Measurements from ENCODE around the gene ANKRD6. TPM values are rescaled to one million over a fixed set of nuclear protein-coding genes. Genes with fewer than 3 reads are reported as not detected.

The ANKRD6 gene
- total and polyA plus RNA-seq, 2 donors (not counting 1 experiment from before 2014, with no cell fraction given): 3.8 to 10.5 TPM

DNA sequence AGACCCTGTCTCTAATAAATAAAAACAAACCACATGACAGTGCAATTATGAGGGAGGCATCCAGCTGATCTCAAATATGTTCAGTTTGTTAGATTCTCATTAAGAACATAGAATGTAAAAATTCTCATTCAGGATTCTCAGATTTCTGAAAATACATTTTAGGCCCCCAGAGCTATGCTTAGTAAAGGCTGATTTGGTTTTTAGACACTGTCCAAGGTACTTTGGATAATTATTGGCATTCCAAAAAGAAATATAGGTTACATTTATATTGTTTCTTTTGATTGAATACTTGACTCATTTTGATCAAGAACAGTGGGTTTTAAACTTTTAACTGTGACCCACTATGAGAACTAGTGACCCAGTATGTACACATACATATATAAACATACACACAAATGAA, 55.5 kb downstream of the ANKRD6 start:
- Histone ChIP-seq H3K79me2 (ENCODE audit: control insufficient read depth, insufficient read depth, low read length) (no peaks in the 10 kb centered on the region), H3K27me3 (replicated peaks in 1 of 4; ENCODE audit: control extremely low read depth in 1 of 4, control insufficient read depth in 3 of 4, insufficient read depth in 4 of 4, low read length in 3 of 4) (no peaks in the 10 kb centered on the region), H3K9me3 (ENCODE audit: control extremely low read depth in 1 of 3, control insufficient read depth in 2 of 3, insufficient read depth in 1 of 3, low read length in 2 of 3) (no peaks in the 10 kb centered on the region), H3K4me2 (replicated peaks; ENCODE audit: low read depth, low read length, poor library complexity, severe bottlenecking) (no peak overlapping the region), H2AFZ (ENCODE audit: insufficient read depth, low read depth, low read length, poor library complexity, severe bottlenecking) (no peak overlapping the region), H3K36me3 (replicated peaks in 1 of 2; ENCODE audit: control extremely low read depth in 1 of 2, control insufficient read depth in 1 of 2, extremely low read depth in 1 of 2, insufficient read depth in 2 of 2, low read length in 1 of 2) (no peaks in the 10 kb centered on the region), H4K20me1 (ENCODE audit: control insufficient read depth, insufficient read depth, low read length, poor library complexity, severe bottlenecking) (no peaks in the 10 kb centered on the region), H3K27ac (ENCODE audit: low read length in 2 of 2) (no peak overlapping the region), H3K4me3 (ENCODE audit: control extremely low read depth in 1 of 5, extremely low read depth in 1 of 5, insufficient read depth in 1 of 5, low read depth in 2 of 5, low read length in 4 of 5) (no peak overlapping the region), H3K9ac (ENCODE audit: low read length) (no peak overlapping the region), H3K4me1 (ENCODE audit: control insufficient read depth in 2 of 2, insufficient read depth in 2 of 2, low read length in 2 of 2) (no peaks in the 10 kb centered on the region)
- Mint-ChIP-seq H3K4me1 (no peaks in the 10 kb centered on the region), H3K9me3 (ENCODE audit: insufficient read depth) (no peaks in the 10 kb centered on the region), H3K27ac (no peak overlapping the region), H3K27me3 (no peaks in the 10 kb centered on the region), H3K4me3 (no peak overlapping the region)
- CTCF ChIA-PET: no interaction called here
- intact Hi-C loops (cut with micrococcal nuclease): no loop called here
- POLR2A ChIA-PET: no interaction called here
- ATAC-seq (ENCODE audit: low read depth) (no peak), DNase-seq (no peak)
- TF ChIP-seq EZH2 (IDR thresholded peaks at IDR 0.05; ENCODE audit: borderline replicate concordance, insufficient read depth, low read depth, low read length, poor library complexity, severe bottlenecking): no peak
- TF ChIP-seq, protein P1, sequence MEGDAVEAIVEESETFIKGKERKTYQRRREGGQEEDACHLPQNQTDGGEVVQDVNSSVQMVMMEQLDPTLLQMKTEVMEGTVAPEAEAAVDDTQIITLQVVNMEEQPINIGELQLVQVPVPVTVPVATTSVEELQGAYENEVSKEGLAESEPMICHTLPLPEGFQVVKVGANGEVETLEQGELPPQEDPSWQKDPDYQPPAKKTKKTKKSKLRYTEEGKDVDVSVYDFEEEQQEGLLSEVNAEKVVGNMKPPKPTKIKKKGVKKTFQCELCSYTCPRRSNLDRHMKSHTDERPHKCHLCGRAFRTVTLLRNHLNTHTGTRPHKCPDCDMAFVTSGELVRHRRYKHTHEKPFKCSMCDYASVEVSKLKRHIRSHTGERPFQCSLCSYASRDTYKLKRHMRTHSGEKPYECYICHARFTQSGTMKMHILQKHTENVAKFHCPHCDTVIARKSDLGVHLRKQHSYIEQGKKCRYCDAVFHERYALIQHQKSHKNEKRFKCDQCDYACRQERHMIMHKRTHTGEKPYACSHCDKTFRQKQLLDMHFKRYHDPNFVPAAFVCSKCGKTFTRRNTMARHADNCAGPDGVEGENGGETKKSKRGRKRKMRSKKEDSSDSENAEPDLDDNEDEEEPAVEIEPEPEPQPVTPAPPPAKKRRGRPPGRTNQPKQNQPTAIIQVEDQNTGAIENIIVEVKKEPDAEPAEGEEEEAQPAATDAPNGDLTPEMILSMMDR (IDR thresholded peaks at IDR 0.05): no peak

DNA sequence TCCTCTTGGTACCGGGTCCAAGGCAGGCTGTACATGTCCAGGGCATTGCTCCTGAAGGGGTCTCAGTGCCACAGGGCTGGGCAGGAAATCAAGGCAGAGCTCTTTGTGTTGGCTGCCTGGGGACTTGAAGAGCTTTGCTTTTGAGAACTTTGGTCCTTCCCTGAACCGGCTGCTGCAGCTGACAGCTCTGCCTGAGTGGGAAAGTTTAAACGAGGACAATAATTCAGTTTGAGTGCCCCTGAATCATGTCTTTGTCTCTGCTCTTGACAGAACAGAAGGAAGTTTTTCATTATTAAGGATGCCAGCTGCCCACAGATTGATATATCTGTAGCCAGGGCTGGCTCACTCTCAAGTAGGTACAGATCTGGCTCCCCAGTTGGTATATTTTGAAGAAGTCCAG, 56.1 kb downstream of the ANKRD6 start:
- no peak overlapping the region for H3K4me3 Mint-ChIP-seq
- H3K4me3 ChIP-seq (ENCODE audit: control extremely low read depth in 1 of 5, extremely low read depth in 1 of 5, insufficient read depth in 1 of 5, low read depth in 2 of 5, low read length in 4 of 5): no peak overlapping the region
- DNase-seq (no peak), ATAC-seq (ENCODE audit: low read depth) (no peak)
- H3K4me2 ChIP-seq (replicated peaks; ENCODE audit: low read depth, low read length, poor library complexity, severe bottlenecking): no peak overlapping the region
- H3K79me2 ChIP-seq (ENCODE audit: control insufficient read depth, insufficient read depth, low read length): no peaks in the 10 kb centered on the region
- no peaks in the 10 kb centered on the region for H3K9me3 ChIP-seq (ENCODE audit: control extremely low read depth in 1 of 3, control insufficient read depth in 2 of 3, insufficient read depth in 1 of 3, low read length in 2 of 3)
- ChIA-PET CTCF (no interaction called here), POLR2A (no interaction called here)
- no peak overlapping the region for H3K27ac ChIP-seq (ENCODE audit: low read length in 2 of 2)
- TF ChIP-seq, protein P1 (IDR thresholded peaks at IDR 0.05): no peak
- no peak overlapping the region for H3K27ac Mint-ChIP-seq
- intact Hi-C loops (cut with micrococcal nuclease): no loop called here
- WGBS (ENCODE audit: insufficient coverage): 32% methylated on average over 3 of the region's 3 CpGs
- no peak overlapping the region for H3K9ac ChIP-seq (ENCODE audit: low read length)
- H3K36me3 ChIP-seq (replicated peaks in 1 of 2; ENCODE audit: control extremely low read depth in 1 of 2, control insufficient read depth in 1 of 2, extremely low read depth in 1 of 2, insufficient read depth in 2 of 2, low read length in 1 of 2): no peaks in the 10 kb centered on the region
- H3K27me3 ChIP-seq (replicated peaks in 1 of 4; ENCODE audit: control extremely low read depth in 1 of 4, control insufficient read depth in 3 of 4, insufficient read depth in 4 of 4, low read length in 3 of 4): no peaks in the 10 kb centered on the region
- H3K27me3 Mint-ChIP-seq: no peaks in the 10 kb centered on the region
- H3K4me1 ChIP-seq (ENCODE audit: control insufficient read depth in 2 of 2, insufficient read depth in 2 of 2, low read length in 2 of 2): no peaks in the 10 kb centered on the region
- H3K9me3 Mint-ChIP-seq (ENCODE audit: insufficient read depth): no peaks in the 10 kb centered on the region
- no peaks in the 10 kb centered on the region for H4K20me1 ChIP-seq (ENCODE audit: control insufficient read depth, insufficient read depth, low read length, poor library complexity, severe bottlenecking)
- H3K4me1 Mint-ChIP-seq: no peaks in the 10 kb centered on the region
- H2AFZ ChIP-seq (ENCODE audit: insufficient read depth, low read depth, low read length, poor library complexity, severe bottlenecking): no peak overlapping the region

All from B cell (primary cell).